Measurements from ENCODE around the gene DENND1B.

Gene DENND1B

DNA sequence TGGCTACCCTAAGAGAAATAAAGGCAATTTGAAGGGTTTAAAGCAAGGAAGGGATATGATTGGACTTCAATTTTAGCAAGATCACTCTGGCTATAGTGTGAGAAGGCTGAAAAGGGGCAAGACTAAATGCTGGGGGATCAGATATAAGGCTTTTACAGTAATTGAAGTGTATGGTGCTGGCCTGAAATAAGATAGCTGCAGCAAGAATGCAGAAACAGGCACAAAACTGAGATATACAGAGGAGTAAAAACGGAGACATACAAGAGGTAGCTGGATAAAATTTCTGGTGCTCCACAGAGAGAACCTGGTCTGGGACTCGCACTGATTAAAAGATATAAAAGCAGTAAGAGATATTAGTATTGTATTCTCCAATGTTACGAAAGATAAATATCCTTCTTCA, 92.0 kb downstream of the DENND1B start:
- no peak for DNase-seq

GRCh38 chr1:197680311-197680710, 95.0 kb downstream of the DENND1B start:
- DNase-seq, result no peak

DNA sequence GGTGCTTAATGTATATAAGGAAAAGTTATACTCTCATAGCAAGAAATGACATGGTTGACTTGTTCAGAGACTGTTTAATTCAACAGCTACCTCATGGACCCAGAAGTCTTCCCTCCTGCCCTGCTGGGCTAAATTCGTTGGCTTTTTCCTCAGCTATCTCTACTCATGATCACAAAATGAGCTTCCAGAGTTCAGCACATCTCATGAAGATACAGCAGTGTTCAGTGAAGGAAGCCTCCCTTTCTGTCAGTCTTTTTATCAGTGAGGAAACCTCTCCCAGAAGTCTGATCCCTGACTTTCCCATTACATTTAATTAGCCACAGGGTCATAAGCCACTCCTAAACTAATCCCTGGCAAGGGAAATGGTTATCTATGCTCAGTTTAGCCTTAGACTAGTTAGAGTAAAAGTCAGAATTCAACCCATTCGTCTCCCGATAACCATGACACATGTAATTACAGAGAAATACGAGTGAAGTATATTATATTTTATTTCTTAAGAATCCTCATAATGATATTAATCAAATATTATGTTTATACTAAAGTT, 97.5 kb downstream of the DENND1B start:
- no peak for DNase-seq

- DNase-seq, result no peak
Measured at GRCh38 chr1:197677313-197677712, 98.0 kb downstream of the DENND1B start.

GRCh38 chr1:197675583-197676208, 99.6 kb downstream of the DENND1B start:
- no peak for DNase-seq

- DNase-seq, result no peak
Measured at GRCh38 chr1:197674286-197674685, 101.0 kb downstream of the DENND1B start.

GRCh38 chr1:197673292-197673691, 102.0 kb downstream of the DENND1B start:
- no peak for DNase-seq

DNA sequence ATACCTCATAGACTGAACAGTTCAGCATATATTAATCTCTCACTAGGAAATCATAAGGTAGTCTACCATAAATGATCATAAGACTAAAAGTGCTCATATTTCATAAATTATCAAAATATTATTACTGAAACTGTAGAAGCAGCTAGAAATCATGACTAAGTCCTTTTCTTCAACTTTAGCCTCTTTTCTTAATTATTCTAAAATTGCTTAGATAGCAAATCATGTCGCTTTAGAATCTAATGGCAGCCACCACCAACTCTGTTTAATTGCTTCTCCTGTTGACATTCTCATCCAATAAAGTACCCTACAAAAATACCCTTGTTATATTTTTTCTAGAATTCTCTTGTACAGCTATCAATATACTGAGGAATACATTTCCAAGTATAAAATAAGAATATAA, 102.9 kb downstream of the DENND1B start:
- no peak for DNase-seq

DNA sequence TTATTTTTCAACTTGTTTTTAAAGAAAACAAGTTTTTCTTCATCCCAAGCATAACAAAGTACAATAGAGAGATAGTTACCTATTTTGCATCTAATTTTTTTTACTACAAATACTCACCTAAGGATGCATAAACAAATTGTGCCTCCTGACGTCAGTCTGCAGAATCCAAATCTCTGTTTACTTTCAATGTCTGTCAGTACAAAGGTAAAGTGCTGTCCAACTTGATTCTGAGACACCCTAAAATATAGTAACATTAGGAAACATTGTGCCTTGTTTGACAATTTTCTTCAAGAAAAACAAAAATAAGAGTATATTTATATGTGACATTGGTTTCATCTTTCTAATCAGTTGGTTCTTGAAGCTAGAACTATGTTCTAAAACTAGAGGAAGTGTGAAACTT, 103.4 kb downstream of the DENND1B start:
- DNase-seq, result no peak

- no peak for DNase-seq
Measured at GRCh38 chr1:197671140-197671539, 104.1 kb downstream of the DENND1B start.

- DNase-seq, result no peak
Measured at GRCh38 chr1:197666769-197667285, 108.5 kb downstream of the DENND1B start.

- DNase-seq, result no peak
Measured at GRCh38 chr1:197664391-197664790, 110.9 kb downstream of the DENND1B start.

DNA sequence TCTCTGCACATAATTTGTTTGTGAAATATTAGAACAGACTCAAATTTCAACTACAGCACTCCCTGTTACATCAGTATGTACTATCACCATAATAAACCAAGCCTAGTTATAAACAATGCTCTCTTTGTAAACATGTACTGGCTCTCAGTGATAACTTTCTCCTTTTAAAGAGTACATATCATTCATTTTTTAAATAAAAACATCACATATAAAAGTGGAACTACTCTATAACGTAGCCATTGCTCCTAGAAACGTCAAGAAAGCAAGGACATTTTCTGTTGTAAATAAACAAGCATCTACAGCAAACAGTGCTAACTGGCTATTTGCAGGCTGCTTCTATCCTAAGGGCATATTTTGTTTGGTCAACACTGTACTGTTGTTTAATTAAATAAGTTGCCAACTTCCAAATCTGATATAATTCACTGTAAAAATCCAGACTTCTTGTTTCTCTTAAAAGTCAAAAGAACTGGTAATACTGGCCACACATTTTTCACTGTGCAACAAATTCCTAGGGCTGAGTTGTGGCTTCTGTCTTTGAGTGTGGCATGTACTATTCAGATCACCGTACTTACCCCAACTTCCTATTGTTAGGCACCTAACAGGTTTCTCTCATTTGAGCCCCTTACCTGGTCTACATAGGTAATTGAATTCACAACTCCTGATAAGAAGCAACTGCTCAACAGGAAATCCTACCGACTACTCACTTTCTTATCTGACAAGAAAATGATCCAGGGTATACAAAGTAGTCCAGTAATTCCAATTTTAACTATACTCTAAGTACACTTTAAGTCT, 111.9 kb downstream of the DENND1B start:
- DNase-seq, result no peak

DNA sequence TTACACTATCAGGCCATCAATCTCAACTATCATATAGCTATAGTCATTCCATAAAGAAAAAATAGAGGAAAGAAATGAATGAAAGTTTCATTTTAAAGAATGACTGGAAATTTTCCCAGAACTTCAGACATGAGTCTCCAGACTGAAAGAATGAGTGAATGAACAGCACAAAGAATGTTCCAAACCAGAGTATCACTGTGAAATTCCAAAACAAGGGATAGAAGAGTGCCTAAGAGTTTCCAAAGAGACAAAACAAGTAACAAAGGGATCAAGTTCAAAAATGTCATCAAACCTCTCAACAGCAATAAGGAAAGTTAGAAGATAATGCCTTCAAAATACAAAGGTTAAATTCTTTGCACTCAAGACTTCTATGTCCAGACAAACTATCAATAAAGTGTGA, 114.9 kb downstream of the DENND1B start:
- DNase-seq, result no peak

DNA sequence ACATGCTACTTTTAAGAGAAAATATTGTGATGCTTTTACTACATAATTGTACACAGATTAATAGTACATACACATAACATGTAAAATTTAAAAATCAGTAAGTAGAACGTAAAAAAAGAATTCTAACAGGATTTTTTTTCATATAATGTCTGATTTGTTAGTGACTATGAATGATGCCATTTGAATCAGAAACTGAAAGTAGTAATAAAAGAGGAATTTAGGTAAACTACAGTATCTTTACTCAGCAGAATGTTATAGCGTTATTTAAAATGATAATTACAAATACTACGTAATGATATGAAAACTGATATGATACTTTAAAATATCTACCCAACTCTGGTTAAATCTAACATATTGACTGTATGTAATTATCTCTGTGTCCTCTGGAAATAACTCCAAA, 116.1 kb downstream of the DENND1B start:
- DNase-seq, result no peak

DNA sequence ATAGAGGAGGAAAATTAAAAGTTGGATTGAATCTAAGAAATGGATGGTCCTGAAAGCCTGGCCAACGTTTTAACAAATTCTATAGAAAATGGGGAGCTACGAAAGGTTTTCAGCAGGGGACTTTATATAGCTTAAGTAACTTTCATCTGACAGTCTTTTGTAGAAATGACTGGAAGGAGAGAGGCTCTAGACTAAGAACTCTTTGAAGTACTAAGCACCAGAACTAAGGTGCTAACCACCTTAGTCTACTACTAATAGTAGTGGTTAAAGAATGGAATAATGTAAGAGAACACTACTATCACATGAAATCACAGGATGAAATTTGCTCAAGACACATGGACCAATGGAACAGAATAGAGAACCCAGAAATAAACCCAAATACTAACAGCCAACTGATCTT, 126.1 kb downstream of the DENND1B start:
- no peak for DNase-seq

- no peak for DNase-seq
Measured at GRCh38 chr1:197638316-197638715, 137.0 kb downstream of the DENND1B start.

GRCh38 chr1:197637406-197637805, 137.9 kb downstream of the DENND1B start:
- no peak for DNase-seq

GRCh38 chr1:197633447-197634078, 141.7 kb downstream of the DENND1B start:
- no peak for DNase-seq

DNA sequence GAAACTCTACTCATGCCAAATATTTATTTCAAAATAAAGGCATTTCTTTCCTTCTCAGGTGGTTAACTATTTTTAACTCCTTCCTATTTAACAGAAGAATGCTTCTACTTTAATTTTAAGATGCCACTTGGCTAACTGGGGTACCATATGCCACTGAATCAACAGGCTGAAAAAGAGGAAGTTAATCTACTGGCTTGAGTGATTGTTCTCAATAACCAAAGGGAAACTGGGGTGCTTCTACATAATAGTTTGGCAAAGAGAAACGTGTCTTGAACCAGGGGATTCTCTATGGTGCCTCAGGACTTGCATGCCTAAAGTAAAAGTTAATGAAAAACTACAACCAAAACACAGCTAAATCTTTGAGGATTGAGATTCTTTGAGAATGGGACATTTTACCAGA, 142.6 kb downstream of the DENND1B start:
- DNase-seq, result no peak

DNA sequence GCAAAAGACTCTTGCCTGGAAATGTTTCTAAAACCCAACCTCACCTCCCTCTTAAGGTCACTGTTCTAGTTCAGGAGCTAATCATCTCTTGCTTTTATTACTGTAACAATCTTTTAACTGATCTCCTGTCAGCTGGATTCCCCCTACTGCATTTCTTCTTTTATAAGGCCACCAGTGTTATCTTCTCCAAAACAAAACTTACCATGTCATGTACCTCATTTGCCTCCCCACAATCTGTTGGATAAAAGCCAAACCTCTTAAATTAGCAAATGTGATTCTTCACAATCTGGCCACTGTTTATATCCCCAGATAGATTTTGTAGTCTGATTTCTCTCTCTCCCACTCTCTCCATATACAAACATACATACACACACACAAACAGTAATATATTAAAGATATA, 143.3 kb downstream of the DENND1B start:
- no peak for DNase-seq

- no peak for DNase-seq
Measured at GRCh38 chr1:197622371-197622770, 152.9 kb downstream of the DENND1B start.

DNA sequence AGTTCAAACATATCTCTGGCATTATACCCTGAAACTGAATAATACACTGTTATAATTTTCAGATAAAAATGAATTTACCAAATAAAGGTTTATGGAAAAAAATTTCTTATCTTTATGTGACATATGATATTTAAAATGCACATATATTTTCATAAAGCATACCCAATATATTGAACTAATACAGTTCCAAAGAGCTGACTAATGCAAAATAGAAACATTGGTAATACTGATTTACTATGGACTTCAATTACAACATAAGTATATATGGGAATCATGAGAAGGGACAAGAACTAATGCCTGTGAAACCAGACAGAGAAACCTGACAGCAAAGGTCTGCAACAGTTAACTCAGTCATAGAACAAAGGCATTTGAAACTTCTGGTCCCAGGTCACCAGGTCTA, 153.5 kb downstream of the DENND1B start:
- no peak for DNase-seq

GRCh38 chr1:197620714-197621163, 154.5 kb downstream of the DENND1B start:
- DNase-seq, result no peak
